Amygdala (tissue), 56 donors: ENCODE results near the gene DYRK3.

Experiments used
- DNase-seq, 56 donors: peaks; one replicate each; lab custom pipeline; 2025; lab: John Stamatoyannopoulos, UW

DYRK3 gene

GRCh38 chr1:206696812-206697585 lies 61.7 kb downstream of the DYRK3 start:
- no peak for DNase-seq

DNA sequence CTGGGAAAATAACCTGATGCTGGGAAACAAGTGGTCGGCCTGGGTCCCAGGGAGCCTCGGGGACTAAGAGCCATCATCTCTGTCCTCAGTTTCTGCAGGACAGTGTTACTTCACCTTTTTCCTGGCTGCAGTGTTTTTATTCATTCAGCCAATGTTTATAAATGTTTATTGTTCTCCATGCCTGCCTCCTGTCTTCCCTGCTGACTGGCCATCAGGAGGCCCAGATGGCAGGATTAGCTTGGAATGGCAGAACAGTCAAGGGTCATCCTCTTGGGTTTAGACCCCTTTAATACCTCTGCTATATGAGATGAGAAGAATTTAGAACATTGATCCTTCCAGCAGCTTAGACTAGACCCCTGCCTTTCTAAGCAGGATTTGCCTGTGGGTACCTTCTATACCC lies 62.7 kb downstream of the DYRK3 start:
- DNase-seq, result no peak
